Stimulated activated CD4-positive, alpha-beta T cell treated with anti-CD3 and anti-CD28 coated beads, Interleukin-4, amount 100 ng/mL, for 48 hours (primary cell): Measurements from ENCODE around the gene STARD7.
"Not testable (repeated sequence)": the region's sequence is repeated elsewhere in the genome, so short reads cannot be mapped to it uniquely, and the experiment has no call there.

ENCODE experiments used
- DNase-seq, 2 donors: peaks; one replicate each; pipeline ENCODE4 v3.0.0-alpha.2; 2020; ENCODE audit warnings: low read depth in 2 of 2

The STARD7 gene

GRCh38 chr2:96150007-96150640 lies 58.5 kb downstream of the STARD7 start:
- no peak for DNase-seq

DNA sequence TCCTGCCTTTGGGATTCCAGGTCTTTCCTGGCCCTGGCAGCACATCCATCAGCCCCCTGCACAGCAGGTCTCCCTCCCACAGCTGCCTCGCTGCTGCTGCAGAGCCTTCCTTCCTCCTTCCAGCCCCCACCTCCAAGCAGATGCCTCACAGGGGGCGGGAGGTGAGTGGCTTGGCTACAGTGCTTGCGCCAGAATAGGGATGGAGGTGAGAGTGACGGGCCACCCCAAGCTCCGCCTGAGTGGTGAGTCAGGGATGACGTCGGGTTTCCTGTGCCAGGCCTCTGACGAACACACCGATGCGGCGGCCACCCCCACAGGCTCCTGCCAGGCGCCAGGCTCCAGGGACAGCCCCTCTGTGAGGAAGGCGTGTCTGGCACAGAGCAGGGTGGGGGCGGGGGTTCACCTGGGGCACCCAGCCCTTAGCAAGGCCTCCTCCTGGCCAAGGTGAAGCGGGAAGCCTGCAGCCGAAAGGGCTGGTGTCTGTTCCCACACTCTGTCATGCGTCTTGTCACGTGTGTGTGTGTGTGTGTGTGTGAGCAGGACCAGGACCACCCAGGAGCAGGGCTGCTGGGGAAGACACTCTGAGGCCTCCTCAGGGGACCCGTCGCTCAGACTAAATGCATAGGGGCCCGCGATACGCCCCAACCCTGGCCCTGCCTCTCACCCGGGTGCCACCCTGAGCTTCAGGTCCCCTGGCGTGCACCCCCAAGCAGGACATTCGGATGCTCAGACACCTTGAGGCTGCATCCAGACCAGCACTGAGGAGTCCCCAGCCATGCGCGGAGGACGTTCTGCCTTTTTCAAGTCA lies 60.0 kb downstream of the STARD7 start:
- peak; percentile 95 to 96 for DNase-seq

GRCh38 chr2:96147593-96148201 lies 60.9 kb downstream of the STARD7 start:
- DNase-seq, result no peak

DNA sequence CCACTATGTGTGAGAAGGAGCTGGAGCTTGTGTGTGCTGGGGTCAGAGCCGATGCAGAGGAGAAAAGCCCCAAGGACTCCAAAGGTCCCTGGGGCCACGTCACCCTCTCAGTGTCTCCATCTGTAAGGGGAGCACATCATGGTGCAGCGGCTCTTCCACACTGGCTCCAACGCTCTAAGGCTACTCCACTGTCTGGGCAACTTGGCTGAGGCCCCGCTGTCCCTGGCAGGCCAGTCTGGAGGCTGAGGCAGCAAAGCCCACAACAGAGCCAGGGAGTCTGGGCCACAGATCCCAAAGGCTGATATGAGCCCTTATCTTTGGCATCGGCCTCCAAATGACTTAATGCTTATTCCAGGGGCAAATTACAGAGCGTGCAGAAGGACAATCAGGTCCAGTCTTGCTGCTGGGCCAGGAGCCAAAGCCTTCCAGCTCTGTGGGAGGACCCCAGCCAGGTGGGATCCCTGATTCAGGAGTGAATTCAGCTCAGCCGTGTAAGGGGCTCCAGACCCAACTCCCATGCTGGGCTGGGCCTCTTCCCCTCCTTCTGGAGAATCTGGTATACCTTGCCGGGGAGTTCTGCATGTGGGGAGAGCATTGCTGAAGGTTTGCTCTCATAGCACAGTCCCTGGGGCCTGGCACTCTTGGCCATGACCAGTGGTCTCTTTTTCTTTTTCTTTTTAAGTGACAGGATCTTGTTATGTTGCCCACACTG lies 61.6 kb downstream of the STARD7 start:
- no peak for DNase-seq

DNA sequence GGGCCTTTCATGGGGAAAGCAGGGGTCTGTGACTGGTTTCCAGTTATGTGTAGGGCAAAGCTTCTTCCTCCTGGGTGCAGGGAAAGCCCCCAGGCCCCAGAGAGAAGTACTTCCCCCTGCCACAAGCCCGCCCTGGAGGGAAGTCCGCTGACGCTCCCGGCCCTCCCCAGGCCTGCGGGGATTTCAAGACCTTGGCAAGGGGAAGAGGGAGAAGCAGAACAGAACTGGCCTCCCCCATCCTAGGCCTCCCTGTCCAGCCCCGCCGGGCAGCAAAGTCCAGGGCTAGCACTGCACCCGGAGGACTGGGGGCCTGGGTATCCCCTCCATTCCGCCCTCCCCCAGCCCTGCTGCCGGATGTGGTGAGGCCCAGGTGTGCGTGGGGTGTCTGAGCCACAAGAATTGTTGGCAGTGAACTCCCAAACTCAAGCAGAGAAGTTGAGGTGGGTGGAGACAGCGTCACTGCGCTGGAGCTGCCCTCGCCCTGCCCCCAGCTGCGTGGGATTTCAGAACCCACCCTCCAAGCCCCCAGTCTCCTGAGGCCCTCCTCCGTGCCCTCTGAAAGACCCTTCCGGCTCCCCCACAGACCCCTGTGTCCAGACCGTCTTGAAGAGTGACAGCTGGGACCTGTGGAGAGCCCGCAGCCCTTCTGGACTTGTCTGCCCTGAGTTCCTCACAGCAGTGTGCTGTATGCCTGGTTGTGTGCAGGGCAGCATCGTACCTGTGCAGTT lies 62.3 kb downstream of the STARD7 start:
- DNase-seq, result peak; percentile 87 to 91

DNA sequence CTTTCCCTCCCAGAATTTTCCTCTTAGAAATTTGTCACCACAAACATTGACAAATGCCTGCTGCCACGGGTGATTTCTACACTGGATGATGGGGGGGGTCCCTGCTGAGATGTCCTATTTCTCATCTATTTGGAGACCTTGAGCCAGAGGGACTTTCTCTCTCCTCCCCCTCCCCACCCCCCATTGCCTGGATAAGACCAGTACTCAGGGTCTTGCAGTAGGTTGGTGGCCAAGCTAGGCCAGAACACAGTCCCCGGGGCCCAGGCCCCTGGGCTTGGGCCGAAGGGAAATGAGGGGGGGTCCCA lies 62.8 kb downstream of the STARD7 start:
- no peak for DNase-seq

GRCh38 chr2:96145036-96145847 lies 63.4 kb downstream of the STARD7 start, which contains the start of gene DUSP2:
DUSP2 (minus strand) TSS chr2:96145440; CDS start chr2:96145354, 86 bp downstream.
- peak; percentile 87 to 90 for DNase-seq

- DNase-seq, result no peak
Measured at GRCh38 chr2:96144481-96145035, 64.1 kb downstream of the STARD7 start.

GRCh38 chr2:96143848-96144480 lies 64.7 kb downstream of the STARD7 start:
- DNase-seq, result no peak

- DNase-seq, result no peak
Measured at GRCh38 chr2:96143231-96143847, 65.3 kb downstream of the STARD7 start.

- peak; percentile 77 to 81 for DNase-seq
Measured at GRCh38 chr2:96142217-96143113, 66.2 kb downstream of the STARD7 start.

GRCh38 chr2:96141624-96141967 lies 67.0 kb downstream of the STARD7 start:
- DNase-seq, result not testable (repeated sequence)

GRCh38 chr2:96140941-96141623 lies 67.5 kb downstream of the STARD7 start:
- DNase-seq, result no peak

GRCh38 chr2:96139181-96139758 lies 69.4 kb downstream of the STARD7 start:
- DNase-seq, result no peak

- DNase-seq, result no peak
Measured at GRCh38 chr2:96138179-96139145, 70.2 kb downstream of the STARD7 start, which contains the start of gene ASTL. ASTL (minus strand) TSS chr2:96138502; CDS start chr2:96138436, 66 bp downstream.
